Measurements from ENCODE around the gene TMPRSS3. TPM values are rescaled to one million over a fixed set of nuclear protein-coding genes. Genes with fewer than 3 reads are reported as not detected.

TMPRSS3 gene
- total RNA-seq, 1 experiment from 2014 or later = not detected

DNA sequence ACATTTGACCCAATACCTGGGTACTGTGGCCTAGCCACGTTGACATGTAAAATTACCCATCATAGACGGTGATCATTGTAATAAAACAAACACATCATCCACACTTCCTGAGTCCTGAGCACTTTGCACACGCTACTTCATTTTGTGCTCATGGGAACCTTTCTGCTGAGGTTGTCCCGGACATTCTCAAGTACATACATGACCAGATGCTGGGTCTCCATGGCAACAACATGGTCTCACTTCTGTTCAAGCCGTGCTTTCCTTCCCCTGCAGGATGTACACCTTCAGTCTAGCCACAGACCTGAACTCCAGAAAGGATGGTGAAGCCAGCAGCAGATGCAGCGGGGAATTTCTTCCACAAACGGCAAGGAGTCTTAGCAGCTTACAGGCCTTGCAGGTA is 30.6 kb upstream of the TMPRSS3 start:
- no peaks in the 10 kb centered on the region for H3K27me3 ChIP-seq (ENCODE audit: low read length)
- H3K4me1 ChIP-seq (ENCODE audit: low read length) = 0 out of 2 replicates have a peak, but pooled peaks cover 3% of the 10 kb centered on the region
- no peaks in the 10 kb centered on the region for H3K9me3 ChIP-seq (ENCODE audit: low read length)
- no peaks in the 10 kb centered on the region for H3K36me3 ChIP-seq (ENCODE audit: insufficient read depth, low read length)
- H4K20me1 ChIP-seq (ENCODE audit: insufficient read depth, low read depth, low read length) = no peaks in the 10 kb centered on the region
- H3K9ac ChIP-seq (ENCODE audit: low read length) = no peak overlapping the region
- H3K4me2 ChIP-seq (ENCODE audit: low read depth, low read length, poor library complexity, severe bottlenecking) = no peak overlapping the region
- no peak overlapping the region for H3K27ac ChIP-seq (ENCODE audit: low read length)
- H2AFZ ChIP-seq (ENCODE audit: low read length) = no peak overlapping the region
- H3K4me3 ChIP-seq (ENCODE audit: low read length) = no peak overlapping the region
- H3K9me2 ChIP-seq (replicated peaks; ENCODE audit: insufficient read depth, low read length) = no peaks in the 10 kb centered on the region
- no peak for DNase-seq
- no peaks in the 10 kb centered on the region for H3K79me2 ChIP-seq (ENCODE audit: low read length)

DNA sequence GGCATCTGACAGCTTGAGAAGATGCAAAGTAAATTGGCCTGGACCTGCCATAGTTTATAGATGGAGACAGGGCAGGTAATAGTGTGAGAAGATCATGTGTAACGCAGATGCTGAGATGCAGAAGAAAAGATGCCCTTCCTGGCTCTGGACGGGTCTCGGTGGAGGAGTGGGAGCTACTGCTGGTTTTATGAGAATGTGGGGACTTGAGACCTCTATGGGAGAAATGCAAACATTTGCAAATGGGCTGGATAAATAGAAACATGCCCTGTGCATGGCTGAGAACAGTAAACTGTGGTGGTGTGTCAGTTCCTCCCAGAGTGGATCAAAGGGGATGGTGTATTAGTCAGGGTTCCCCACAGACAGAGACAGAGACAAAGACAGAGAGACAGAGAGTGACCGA is 29.7 kb upstream of the TMPRSS3 start:
- H3K4me2 ChIP-seq (ENCODE audit: low read depth, low read length, poor library complexity, severe bottlenecking) = no peak overlapping the region
- no peak overlapping the region for H2AFZ ChIP-seq (ENCODE audit: low read length)
- H3K4me1 ChIP-seq (ENCODE audit: low read length) = 0 out of 2 replicates have a peak, but pooled peaks cover 3% of the 10 kb centered on the region
- no peaks in the 10 kb centered on the region for H3K36me3 ChIP-seq (ENCODE audit: insufficient read depth, low read length)
- no peak for DNase-seq
- no peak overlapping the region for H3K4me3 ChIP-seq (ENCODE audit: low read length)
- H3K9ac ChIP-seq (ENCODE audit: low read length) = no peak overlapping the region
- H3K9me3 ChIP-seq (ENCODE audit: low read length) = no peaks in the 10 kb centered on the region
- no peak overlapping the region for H3K27ac ChIP-seq (ENCODE audit: low read length)
- H4K20me1 ChIP-seq (ENCODE audit: insufficient read depth, low read depth, low read length) = no peaks in the 10 kb centered on the region
- no peaks in the 10 kb centered on the region for H3K9me2 ChIP-seq (replicated peaks; ENCODE audit: insufficient read depth, low read length)
- H3K79me2 ChIP-seq (ENCODE audit: low read length) = no peaks in the 10 kb centered on the region
- no peaks in the 10 kb centered on the region for H3K27me3 ChIP-seq (ENCODE audit: low read length)

DNA sequence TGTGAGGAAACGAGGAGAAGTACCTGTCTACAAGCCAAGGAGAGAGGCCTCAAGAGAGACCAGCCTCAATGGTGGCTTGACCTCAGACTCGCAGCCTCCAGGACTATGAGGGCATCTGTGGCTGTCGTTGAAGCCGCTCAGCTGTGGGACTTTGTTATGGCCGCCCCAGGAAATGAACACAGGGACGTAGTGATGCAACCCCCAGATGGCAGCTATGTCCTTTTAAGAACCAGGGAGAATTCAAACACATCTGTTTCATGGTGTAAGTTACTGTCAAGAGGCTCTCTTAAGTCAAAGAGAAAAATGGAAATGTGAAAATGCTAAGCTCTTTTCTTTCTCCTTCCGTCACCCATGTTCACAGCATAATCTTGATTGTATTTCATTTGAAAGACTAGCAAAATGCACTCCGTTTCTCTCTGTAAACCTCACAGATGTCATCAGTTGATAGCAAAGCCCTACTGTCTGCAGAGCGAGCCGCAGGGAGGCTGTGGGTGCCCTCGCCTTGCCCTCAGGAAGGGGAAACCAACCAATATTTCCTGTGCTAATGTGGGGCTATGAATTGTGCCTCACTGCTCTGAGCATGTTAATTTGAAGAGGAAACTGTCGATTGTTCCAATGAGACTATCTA is 29.2 kb upstream of the TMPRSS3 start:
- no peak overlapping the region for H3K27ac ChIP-seq (ENCODE audit: low read length)
- no peak overlapping the region for H2AFZ ChIP-seq (ENCODE audit: low read length)

GRCh38 chr21:42423685-42424084 is 27.8 kb upstream of the TMPRSS3 start:
- DNase-seq = no peak
- H3K79me2 ChIP-seq (ENCODE audit: low read length) = no peaks in the 10 kb centered on the region
- no peaks in the 10 kb centered on the region for H3K9me3 ChIP-seq (ENCODE audit: low read length)
- H3K36me3 ChIP-seq (ENCODE audit: insufficient read depth, low read length) = no peaks in the 10 kb centered on the region
- H3K27me3 ChIP-seq (ENCODE audit: low read length) = 0 out of 2 replicates have a peak, but pooled peaks cover 4% of the 10 kb centered on the region
- no peak overlapping the region for H2AFZ ChIP-seq (ENCODE audit: low read length)
- no peak overlapping the region for H3K4me2 ChIP-seq (ENCODE audit: low read depth, low read length, poor library complexity, severe bottlenecking)
- H3K9me2 ChIP-seq (replicated peaks; ENCODE audit: insufficient read depth, low read length) = no peaks in the 10 kb centered on the region
- H3K27ac ChIP-seq (ENCODE audit: low read length) = no peak overlapping the region
- no peaks in the 10 kb centered on the region for H4K20me1 ChIP-seq (ENCODE audit: insufficient read depth, low read depth, low read length)
- H3K9ac ChIP-seq (ENCODE audit: low read length) = no peak overlapping the region
- H3K4me1 ChIP-seq (ENCODE audit: low read length) = 0 out of 2 replicates have a peak, but pooled peaks cover 3% of the 10 kb centered on the region
- no peak overlapping the region for H3K4me3 ChIP-seq (ENCODE audit: low read length)

More for the DNA sequence above, 29.2 kb upstream of the TMPRSS3 start:
- DNase-seq = no peak
- Histone ChIP-seq H3K27me3 (ENCODE audit: low read length) (no peaks in the 10 kb centered on the region), H3K4me1 (ENCODE audit: low read length) (0 out of 2 replicates have a peak, but pooled peaks cover 3% of the 10 kb centered on the region), H3K36me3 (ENCODE audit: insufficient read depth, low read length) (no peaks in the 10 kb centered on the region), H4K20me1 (ENCODE audit: insufficient read depth, low read depth, low read length) (no peaks in the 10 kb centered on the region), H3K4me2 (ENCODE audit: low read depth, low read length, poor library complexity, severe bottlenecking) (no peak overlapping the region), H3K9me2 (replicated peaks; ENCODE audit: insufficient read depth, low read length) (no peaks in the 10 kb centered on the region), H3K9ac (ENCODE audit: low read length) (no peak overlapping the region), H3K4me3 (ENCODE audit: low read length) (no peak overlapping the region), H3K79me2 (ENCODE audit: low read length) (no peaks in the 10 kb centered on the region), H3K9me3 (ENCODE audit: low read length) (no peaks in the 10 kb centered on the region)

DNA sequence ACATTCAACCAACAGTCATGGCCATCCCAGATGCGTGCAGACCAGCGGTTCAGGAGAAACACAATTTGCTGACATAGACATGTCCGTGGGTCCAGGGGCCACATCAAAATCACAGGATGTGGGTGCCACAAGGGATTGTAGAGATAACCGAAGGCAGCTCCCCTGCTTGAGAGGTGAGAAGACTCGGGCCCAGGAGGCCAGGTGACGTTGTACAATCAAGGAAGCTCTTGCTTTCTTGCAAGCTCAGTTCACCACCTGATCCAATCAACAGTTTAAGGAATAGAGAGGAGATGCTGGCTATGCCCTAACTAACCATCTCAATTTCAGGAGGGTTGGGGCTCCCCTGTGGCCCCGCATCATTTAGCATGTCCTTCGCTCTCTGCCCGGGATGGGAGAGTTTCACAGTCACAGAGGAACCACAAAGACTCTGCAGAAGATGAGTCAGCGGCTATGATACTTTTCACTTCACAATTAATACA is 27.4 kb upstream of the TMPRSS3 start:
- no peak for DNase-seq
- Histone ChIP-seq H4K20me1 (ENCODE audit: insufficient read depth, low read depth, low read length) (no peaks in the 10 kb centered on the region), H3K9ac (ENCODE audit: low read length) (no peak overlapping the region), H3K9me2 (replicated peaks; ENCODE audit: insufficient read depth, low read length) (no peaks in the 10 kb centered on the region), H3K36me3 (ENCODE audit: insufficient read depth, low read length) (no peaks in the 10 kb centered on the region), H3K4me2 (ENCODE audit: low read depth, low read length, poor library complexity, severe bottlenecking) (no peak overlapping the region), H3K4me3 (ENCODE audit: low read length) (no peak overlapping the region), H3K9me3 (ENCODE audit: low read length) (no peaks in the 10 kb centered on the region), H3K27me3 (ENCODE audit: low read length) (0 out of 2 replicates have a peak, but pooled peaks cover 4% of the 10 kb centered on the region), H3K27ac (ENCODE audit: low read length) (no peak overlapping the region), H2AFZ (ENCODE audit: low read length) (no peak overlapping the region), H3K79me2 (ENCODE audit: low read length) (no peaks in the 10 kb centered on the region), H3K4me1 (ENCODE audit: low read length) (0 out of 2 replicates have a peak, but pooled peaks cover 3% of the 10 kb centered on the region)

GRCh38 chr21:42421018-42421793 is 25.4 kb upstream of the TMPRSS3 start:
- Histone ChIP-seq H3K9me3 (ENCODE audit: low read length) (no peaks in the 10 kb centered on the region), H3K36me3 (ENCODE audit: insufficient read depth, low read length) (no peaks in the 10 kb centered on the region), H4K20me1 (ENCODE audit: insufficient read depth, low read depth, low read length) (no peaks in the 10 kb centered on the region), H3K4me2 (ENCODE audit: low read depth, low read length, poor library complexity, severe bottlenecking) (no peak overlapping the region), H3K9ac (ENCODE audit: low read length) (no peak overlapping the region), H3K27ac (ENCODE audit: low read length) (no peak overlapping the region), H3K9me2 (replicated peaks; ENCODE audit: insufficient read depth, low read length) (no peaks in the 10 kb centered on the region), H3K27me3 (ENCODE audit: low read length) (0 out of 2 replicates have a peak, but pooled peaks cover 4% of the 10 kb centered on the region), H3K4me1 (ENCODE audit: low read length) (0 out of 2 replicates have a peak, but pooled peaks cover 3% of the 10 kb centered on the region), H3K79me2 (ENCODE audit: low read length) (no peaks in the 10 kb centered on the region), H3K4me3 (ENCODE audit: low read length) (no peak overlapping the region), H2AFZ (ENCODE audit: low read length) (no peak overlapping the region)
- DNase-seq = no peak

GRCh38 chr21:42419845-42420244 is 24.0 kb upstream of the TMPRSS3 start:
- H3K27ac ChIP-seq (ENCODE audit: low read length) = no peak overlapping the region
- H3K9ac ChIP-seq (ENCODE audit: low read length) = no peak overlapping the region
- H3K9me3 ChIP-seq (ENCODE audit: low read length) = no peaks in the 10 kb centered on the region
- H3K36me3 ChIP-seq (ENCODE audit: insufficient read depth, low read length) = no peaks in the 10 kb centered on the region
- H2AFZ ChIP-seq (ENCODE audit: low read length) = no peak overlapping the region
- H3K79me2 ChIP-seq (ENCODE audit: low read length) = no peaks in the 10 kb centered on the region
- H3K4me3 ChIP-seq (ENCODE audit: low read length) = no peak overlapping the region
- H3K9me2 ChIP-seq (replicated peaks; ENCODE audit: insufficient read depth, low read length) = no peaks in the 10 kb centered on the region
- H3K4me2 ChIP-seq (ENCODE audit: low read depth, low read length, poor library complexity, severe bottlenecking) = no peak overlapping the region
- no peak for DNase-seq
- H4K20me1 ChIP-seq (ENCODE audit: insufficient read depth, low read depth, low read length) = no peaks in the 10 kb centered on the region
- H3K4me1 ChIP-seq (ENCODE audit: low read length) = peaks cover 7% of the 10 kb centered on the region
- H3K27me3 ChIP-seq (ENCODE audit: low read length) = 0 out of 2 replicates have a peak, but pooled peaks cover 4% of the 10 kb centered on the region

GRCh38 chr21:42418886-42419285 is 23.0 kb upstream of the TMPRSS3 start:
- Histone ChIP-seq H3K9me3 (ENCODE audit: low read length) (no peaks in the 10 kb centered on the region), H3K9me2 (replicated peaks; ENCODE audit: insufficient read depth, low read length) (no peaks in the 10 kb centered on the region), H3K9ac (ENCODE audit: low read length) (no peak overlapping the region), H4K20me1 (ENCODE audit: insufficient read depth, low read depth, low read length) (no peaks in the 10 kb centered on the region), H3K36me3 (ENCODE audit: insufficient read depth, low read length) (no peaks in the 10 kb centered on the region), H3K27me3 (ENCODE audit: low read length) (0 out of 2 replicates have a peak, but pooled peaks cover 4% of the 10 kb centered on the region), H3K79me2 (ENCODE audit: low read length) (no peaks in the 10 kb centered on the region), H2AFZ (ENCODE audit: low read length) (no peak overlapping the region), H3K4me2 (ENCODE audit: low read depth, low read length, poor library complexity, severe bottlenecking) (no peak overlapping the region), H3K4me3 (ENCODE audit: low read length) (no peak overlapping the region), H3K27ac (ENCODE audit: low read length) (no peak overlapping the region), H3K4me1 (ENCODE audit: low read length) (peaks cover 7% of the 10 kb centered on the region)
- DNase-seq = no peak
